Mucosa of rectum (tissue), 2 donors: ENCODE measurements around the gene FSD1.
A peak's percentile ranks its signal among the peaks of the same experiment; 100 is the strongest.

Experiments
- H3K27ac ChIP-seq, 2 donors: one replicate each; pipeline ENCODE4 v1.7.0; 2013; ENCODE audit warnings: inconsistent platforms in 2 of 2, low read depth in 2 of 2, low read length in 2 of 2
- H3K27me3 ChIP-seq, 2 donors: one replicate each; pipeline ENCODE4 v1.7.0; 2013; ENCODE audit warnings: low read length in 2 of 2; ENCODE audit not compliant: control insufficient read depth in 2 of 2, insufficient read depth in 2 of 2
- H3K36me3 ChIP-seq, 2 donors: one replicate each; pipeline ENCODE4 v1.7.0; 2013; ENCODE audit warnings: low read length in 2 of 2; ENCODE audit not compliant: control insufficient read depth in 2 of 2, insufficient read depth in 2 of 2
- H3K4me1 ChIP-seq, 2 donors: one replicate each; pipeline ENCODE4 v1.7.0; 2013; ENCODE audit warnings: low read length in 2 of 2, mild to moderate bottlenecking in 1 of 2; ENCODE audit not compliant: control insufficient read depth in 2 of 2, insufficient read depth in 2 of 2
- H3K4me3 ChIP-seq, 2 donors: one replicate each; pipeline ENCODE4 v1.7.0; 2013; ENCODE audit warnings: low read length in 2 of 2
- H3K9ac ChIP-seq, 2 donors: one replicate each; pipeline ENCODE4 v1.7.0; 2013; ENCODE audit warnings: low read length in 2 of 2, low read depth in 1 of 2, mild to moderate bottlenecking in 1 of 2
- H3K9me3 ChIP-seq, 2 donors: one replicate each; pipeline ENCODE4 v1.7.0; 2013; ENCODE audit warnings: low read length in 2 of 2; ENCODE audit not compliant: control insufficient read depth in 2 of 2
- donor health status: healthy.
- donor health status: Normal muscosa, but diverticular disease.

FSD1 gene

DNA sequence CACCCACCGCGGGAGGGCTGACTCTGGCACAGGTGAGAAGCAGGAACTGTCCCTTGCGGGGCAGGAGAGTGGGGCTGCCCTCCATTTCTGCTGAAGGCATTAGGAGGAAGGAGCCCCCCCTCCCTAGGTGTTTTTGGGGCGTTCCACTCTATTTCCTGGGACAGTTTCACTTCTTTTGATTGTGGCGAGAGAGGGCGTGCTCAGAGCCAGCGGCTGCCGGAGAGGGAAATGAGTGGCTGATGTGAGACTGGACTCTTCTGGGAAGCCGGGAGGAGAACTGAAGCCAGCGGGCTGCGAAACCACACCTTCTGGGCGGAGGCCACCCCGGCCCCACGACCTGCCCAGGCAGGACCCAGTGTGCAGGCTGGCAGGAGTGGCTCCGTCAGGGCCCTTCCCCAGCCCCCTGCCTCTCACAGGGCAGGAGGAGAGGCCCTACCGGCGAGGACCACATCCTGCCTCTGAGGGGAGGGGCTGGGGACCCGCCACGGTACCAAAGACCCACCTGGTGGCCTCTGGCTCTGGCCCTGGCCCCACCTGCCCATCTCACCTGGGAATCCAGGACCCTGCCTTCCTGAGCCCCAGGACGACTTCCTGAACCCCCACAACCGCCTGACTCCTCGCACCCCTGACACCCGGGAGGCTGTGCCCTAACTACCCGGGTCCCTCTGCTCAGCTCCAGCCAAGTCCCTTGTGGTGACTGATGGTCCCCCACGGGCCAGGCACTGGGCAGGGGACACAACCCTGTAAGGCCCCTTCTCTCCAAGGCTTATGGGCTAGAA, 64.9 kb downstream of the FSD1 start:
- H3K36me3 ChIP-seq: peaks cover 6 to 7% of the 10 kb centered on the region in 2 donors
- H3K9me3 ChIP-seq: no peaks in the 10 kb centered on the region
- H3K27me3 ChIP-seq: no peaks in the 10 kb centered on the region
- peak overlapping the region; percentile 73 to 83 for H3K27ac ChIP-seq
- H3K4me3 ChIP-seq: peak overlapping the region; percentile 52
- H3K4me1 ChIP-seq: peaks cover 30 to 44% of the 10 kb centered on the region in 2 donors
- H3K9ac ChIP-seq: peak overlapping the region; percentile 32 to 62

DNA sequence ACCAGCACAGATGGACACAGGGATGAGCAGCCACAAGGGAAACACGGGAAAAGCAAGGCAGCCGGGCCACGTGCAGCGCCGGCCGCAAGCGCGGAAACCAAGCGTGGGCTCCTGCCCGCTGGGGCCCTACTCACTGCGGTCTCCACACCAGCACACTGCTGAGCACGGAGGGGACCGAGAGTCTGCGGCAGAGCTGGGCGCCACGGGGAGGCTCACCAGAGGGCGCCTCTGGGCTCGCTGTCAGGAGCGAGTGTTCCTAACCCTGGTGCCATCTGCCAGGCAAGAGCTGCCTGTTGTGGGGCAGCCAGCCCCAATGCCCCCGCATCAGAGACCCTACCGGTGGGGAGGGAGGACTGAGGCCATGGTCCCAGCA, 65.5 kb downstream of the FSD1 start:
- Histone ChIP-seq H3K4me1 (peaks cover 36 to 50% of the 10 kb centered on the region in 2 donors), H3K9me3 (no peaks in the 10 kb centered on the region), H3K9ac (peak overlapping the region; percentile 24 to 62), H3K27ac (peak overlapping the region; percentile 73 to 83), H3K36me3 (peaks cover 6 to 7% of the 10 kb centered on the region in 2 donors), H3K4me3 (peak overlapping the region; percentile 52), H3K27me3 (no peaks in the 10 kb centered on the region)

- no peaks in the 10 kb centered on the region for H3K27me3 ChIP-seq
- H3K27ac ChIP-seq: peak overlapping the region in 1 of 2 donors; percentile 83
- H3K36me3 ChIP-seq: peaks cover 5 to 7% of the 10 kb centered on the region in 2 donors
- peak overlapping the region in 1 of 2 donors; percentile 24 for H3K9ac ChIP-seq
- H3K4me3 ChIP-seq: peak overlapping the region; percentile 52
- peaks cover 42 to 54% of the 10 kb centered on the region in 2 donors for H3K4me1 ChIP-seq
- H3K9me3 ChIP-seq: no peaks in the 10 kb centered on the region
These were observed 66.1 kb downstream of the FSD1 start for GRCh38 chr19:4370418-4371041.

DNA sequence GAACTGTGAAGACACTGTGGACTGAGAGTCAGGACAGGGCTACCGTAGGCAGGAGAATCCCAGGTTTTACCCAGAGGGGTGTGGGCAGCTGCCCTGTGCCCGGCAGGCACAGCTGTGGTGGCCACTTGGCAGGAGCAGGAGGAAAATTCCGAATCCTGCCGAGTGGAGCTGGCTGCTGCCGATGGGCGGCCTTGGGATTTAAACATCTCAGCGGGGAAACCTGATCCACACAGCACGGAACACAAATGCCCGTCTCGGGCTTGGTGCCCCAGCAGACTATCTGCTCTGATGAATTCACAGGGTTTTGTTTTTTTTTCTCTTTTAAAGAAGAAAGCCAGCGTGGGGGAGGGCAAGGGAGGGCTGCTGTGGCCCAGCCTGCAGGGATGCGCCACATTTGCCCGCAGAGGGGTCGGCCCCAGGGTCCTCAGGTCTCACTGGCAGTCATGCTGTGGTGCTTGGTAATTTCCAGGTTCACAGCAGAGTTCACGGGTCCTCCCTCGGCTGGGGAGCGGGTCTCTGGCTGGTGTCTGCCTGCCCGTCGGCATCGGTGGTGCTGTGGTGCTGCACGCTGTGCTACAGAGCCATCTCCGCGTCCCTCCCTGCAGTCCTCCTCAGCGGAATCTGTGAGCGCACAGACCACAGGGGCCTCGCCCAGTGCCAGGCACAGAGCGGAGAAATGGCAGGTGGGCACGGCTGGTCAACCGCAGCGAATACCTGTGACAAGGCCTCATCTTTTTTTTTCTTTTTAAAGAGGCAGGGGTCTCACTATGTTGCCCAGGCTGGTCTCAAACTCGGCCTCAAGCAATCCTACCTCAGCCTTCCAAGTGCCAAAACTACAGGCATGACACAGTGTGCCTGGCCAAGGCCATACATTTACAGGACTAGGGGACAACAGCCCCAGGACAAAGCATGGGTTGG, 67.1 kb downstream of the FSD1 start:
- H3K36me3 ChIP-seq: no peaks in the 10 kb centered on the region
- peak overlapping the region in 1 of 2 donors; percentile 83 for H3K27ac ChIP-seq
- no peaks in the 10 kb centered on the region for H3K27me3 ChIP-seq
- H3K4me1 ChIP-seq: peaks cover 52 to 61% of the 10 kb centered on the region in 2 donors
- no peak overlapping the region for H3K9ac ChIP-seq
- H3K4me3 ChIP-seq: no peak overlapping the region
- H3K9me3 ChIP-seq: no peaks in the 10 kb centered on the region

GRCh38 chr19:4372165-4373012, 68.0 kb downstream of the FSD1 start:
- Histone ChIP-seq H3K4me1 (peaks cover 52 to 64% of the 10 kb centered on the region in 2 donors), H3K36me3 (no peaks in the 10 kb centered on the region), H3K9ac (no peak overlapping the region), H3K9me3 (no peaks in the 10 kb centered on the region), H3K27me3 (no peaks in the 10 kb centered on the region), H3K4me3 (no peak overlapping the region), H3K27ac (no peak overlapping the region)

GRCh38 chr19:4373013-4373367, 68.6 kb downstream of the FSD1 start:
- H3K9ac ChIP-seq: no peak overlapping the region
- H3K27ac ChIP-seq: no peak overlapping the region
- H3K36me3 ChIP-seq: no peaks in the 10 kb centered on the region
- H3K4me3 ChIP-seq: no peak overlapping the region
- no peaks in the 10 kb centered on the region for H3K9me3 ChIP-seq
- H3K27me3 ChIP-seq: no peaks in the 10 kb centered on the region
- peaks cover 52 to 65% of the 10 kb centered on the region in 2 donors for H3K4me1 ChIP-seq
